GM21723 (cell line): Measurements from ENCODE around the gene OBP2B.
"Not testable (repeated sequence)": the region's sequence is repeated elsewhere in the genome, so short reads cannot be mapped to it uniquely, and the experiment has no call there.

ENCODE experiments used
- ATAC-seq: cut with Tn5 transposase; IDR thresholded peaks from one replicate; pipeline ENCODE4 v1.9.1; 2021; ENCODE audit warnings: mild to moderate bottlenecking, moderate library complexity; ENCODE audit not compliant: unreplicated experiment

The OBP2B gene

GRCh38 chr9:133238851-133239532, 29.9 kb upstream of the OBP2B start:
- no peak for ATAC-seq

GRCh38 chr9:133238272-133238850, 29.3 kb upstream of the OBP2B start:
- ATAC-seq: no peak

GRCh38 chr9:133237035-133237731, 28.1 kb upstream of the OBP2B start:
- no peak for ATAC-seq

GRCh38 chr9:133236291-133237034, 27.4 kb upstream of the OBP2B start:
- ATAC-seq: not testable (repeated sequence)

- no peak for ATAC-seq
These were observed 26.6 kb upstream of the OBP2B start for GRCh38 chr9:133235549-133236222.

GRCh38 chr9:133234577-133235322, 25.7 kb upstream of the OBP2B start:
- no peak for ATAC-seq

GRCh38 chr9:133233681-133234432, 24.8 kb upstream of the OBP2B start:
- no peak for ATAC-seq

- not testable (repeated sequence) for ATAC-seq
These were observed 23.0 kb upstream of the OBP2B start for GRCh38 chr9:133231934-133232568.

- ATAC-seq: not testable (repeated sequence)
These were observed 21.5 kb upstream of the OBP2B start for GRCh38 chr9:133230514-133230913.

- ATAC-seq: no peak
These were observed 21.0 kb upstream of the OBP2B start for GRCh38 chr9:133230093-133230492.

GRCh38 chr9:133228474-133229193, 19.6 kb upstream of the OBP2B start:
- ATAC-seq: not testable (repeated sequence)

GRCh38 chr9:133227996-133228395, 18.9 kb upstream of the OBP2B start:
- ATAC-seq: not testable (repeated sequence)

- no peak for ATAC-seq
These were observed 18.3 kb upstream of the OBP2B start for GRCh38 chr9:133227242-133227860.

GRCh38 chr9:133226219-133227171, 17.4 kb upstream of the OBP2B start:
- no peak for ATAC-seq

GRCh38 chr9:133225171-133226011, 16.3 kb upstream of the OBP2B start:
- ATAC-seq: no peak

GRCh38 chr9:133224762-133225161, 15.7 kb upstream of the OBP2B start:
- no peak for ATAC-seq
